Hepatocyte (in vitro differentiated cells): ENCODE results near the gene JMJD1C. TPM values are rescaled to one million over a fixed set of nuclear protein-coding genes. Genes with fewer than 3 reads are reported as not detected.

ENCODE experiments used
- DNase-seq: peaks from one replicate; pipeline ENCODE4 v3.0.0-alpha.2; 2016; ENCODE audit warnings: low spot score
- H2AFZ ChIP-seq: fragments of 200-600 bp; sonication (generic); 2 replicates; pipeline ENCODE4 v1.6.0; 2016; ENCODE audit warnings: antibody characterized with exemption, mild to moderate bottlenecking
- H3K27ac ChIP-seq: fragments of 200-600 bp; sonication (generic); 2 replicates; pipeline ENCODE4 v1.5.1; 2016; ENCODE audit warnings: mild to moderate bottlenecking
- H3K27me3 ChIP-seq: fragments of 200-600 bp; sonication (generic); 2 replicates; pipeline ENCODE4 v1.6.1; 2016
- H3K36me3 ChIP-seq: fragments of 200-600 bp; sonication (generic); replicated peaks from 2 replicates; pipeline ENCODE4 v1.5.1; 2016; ENCODE audit warnings: low read depth; ENCODE audit not compliant: insufficient read depth
- H3K4me1 ChIP-seq: fragments of 200-600 bp; sonication (generic); 2 replicates; pipeline ENCODE4 v1.5.1; 2016; ENCODE audit warnings: mild to moderate bottlenecking, moderate library complexity; ENCODE audit not compliant: insufficient read depth
- H3K4me2 ChIP-seq: fragments of 200-600 bp; sonication (generic); 2 replicates; pipeline ENCODE4 v1.6.0; 2016
- H3K4me3 ChIP-seq: fragments of 200-600 bp; sonication (generic); 2 replicates; pipeline ENCODE4 v1.5.1; 2016; ENCODE audit warnings: mild to moderate bottlenecking
- H3K79me2 ChIP-seq: fragments of 200-600 bp; sonication (generic); 2 replicates; pipeline ENCODE4 v1.6.0; 2017; ENCODE audit warnings: mild to moderate bottlenecking
- H3K9me2 ChIP-seq: fragments of 200-600 bp; sonication (generic); replicated peaks from 2 replicates; pipeline ENCODE4 v1.6.0; 2017; ENCODE audit warnings: mild to moderate bottlenecking; ENCODE audit not compliant: insufficient read depth
- H3K9me3 ChIP-seq: fragments of 200-600 bp; sonication (generic); 2 replicates; pipeline ENCODE4 v1.5.1; 2016; ENCODE audit warnings: low read depth, mild to moderate bottlenecking
- H4K20me1 ChIP-seq: fragments of 200-600 bp; sonication (generic); 2 replicates; pipeline ENCODE4 v1.6.0; 2016; ENCODE audit warnings: mild to moderate bottlenecking; ENCODE audit not compliant: insufficient read depth, poor library complexity, severe bottlenecking
- EZH2 ChIP-seq: fragments of 200-600 bp; sonication (generic); IDR thresholded peaks from 2 replicates; pipeline ENCODE4 v1.6.1; 2016; ENCODE audit warnings: antibody characterized with exemption, mild to moderate bottlenecking, borderline replicate concordance
- EZH2phosphoT487 ChIP-seq: fragments of 200-600 bp; sonication (generic); IDR thresholded peaks from one replicate; pipeline ENCODE4 v1.6.1; 2018; ENCODE audit warnings: antibody characterized with exemption, mild to moderate bottlenecking, low read depth, moderate library complexity; ENCODE audit not compliant: unreplicated experiment, severe bottlenecking
- WGBS: methylation state at CpG from one replicate; pipeline ENCODE4 v1.1.6; 2016; ENCODE audit warnings: low lambda C conversion rate; ENCODE audit errors: missing lambda C conversion rate; 5-methylcytosine and 5-hydroxymethylcytosine counted together
- polyA plus RNA-seq: library from polyadenylated mRNA; unstranded; fragments of >200 nt; fragmentation: Nextera tagmentation; extraction: Ambion mirVana; gene quantifications from 2 replicates; pipeline ENCODE4 v1.2.1, GENCODE V29; 2016
- total RNA-seq: library from RNA; depleted of rRNA; stranded (reverse); fragments of >200 nt; gene quantifications from 2 replicates; pipeline ENCODE4 v1.2.3, GENCODE V29; 2014
- TF ChIP-seq, protein P1 (sequence below): fragments of 200-600 bp; sonication (generic); IDR thresholded peaks from 2 replicates; pipeline ENCODE4 v1.5.1; 2016; ENCODE audit warnings: antibody characterized with exemption, mild to moderate bottlenecking; ENCODE audit not compliant: poor library complexity

JMJD1C gene
- total and polyA plus RNA-seq, 2 experiments from 2014 or later: 43.2 to 177 TPM

DNA sequence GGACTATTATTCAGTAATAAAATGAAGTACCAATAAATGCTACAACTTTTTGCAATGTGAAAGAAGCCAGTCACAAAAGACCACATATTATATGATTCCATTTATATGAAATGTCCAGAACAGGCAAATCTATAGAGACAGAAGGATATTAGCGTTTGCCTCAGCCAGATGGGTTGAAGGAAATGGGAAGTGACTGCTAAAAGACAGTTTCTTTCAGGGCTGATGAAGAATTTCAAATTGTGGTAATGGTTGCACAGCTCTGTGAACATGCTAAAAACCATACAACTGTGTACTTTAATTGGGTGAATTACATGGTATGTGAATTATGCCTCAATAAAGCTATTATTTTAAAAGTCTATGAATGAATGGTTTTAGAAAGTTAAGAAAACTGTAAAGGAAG lies 31.5 kb upstream of the JMJD1C start:
- no peaks in the 10 kb centered on the region for H3K9me2 ChIP-seq
- H3K4me2 ChIP-seq: no peak overlapping the region
- TF ChIP-seq, protein P1, sequence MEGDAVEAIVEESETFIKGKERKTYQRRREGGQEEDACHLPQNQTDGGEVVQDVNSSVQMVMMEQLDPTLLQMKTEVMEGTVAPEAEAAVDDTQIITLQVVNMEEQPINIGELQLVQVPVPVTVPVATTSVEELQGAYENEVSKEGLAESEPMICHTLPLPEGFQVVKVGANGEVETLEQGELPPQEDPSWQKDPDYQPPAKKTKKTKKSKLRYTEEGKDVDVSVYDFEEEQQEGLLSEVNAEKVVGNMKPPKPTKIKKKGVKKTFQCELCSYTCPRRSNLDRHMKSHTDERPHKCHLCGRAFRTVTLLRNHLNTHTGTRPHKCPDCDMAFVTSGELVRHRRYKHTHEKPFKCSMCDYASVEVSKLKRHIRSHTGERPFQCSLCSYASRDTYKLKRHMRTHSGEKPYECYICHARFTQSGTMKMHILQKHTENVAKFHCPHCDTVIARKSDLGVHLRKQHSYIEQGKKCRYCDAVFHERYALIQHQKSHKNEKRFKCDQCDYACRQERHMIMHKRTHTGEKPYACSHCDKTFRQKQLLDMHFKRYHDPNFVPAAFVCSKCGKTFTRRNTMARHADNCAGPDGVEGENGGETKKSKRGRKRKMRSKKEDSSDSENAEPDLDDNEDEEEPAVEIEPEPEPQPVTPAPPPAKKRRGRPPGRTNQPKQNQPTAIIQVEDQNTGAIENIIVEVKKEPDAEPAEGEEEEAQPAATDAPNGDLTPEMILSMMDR: no peak
- TF ChIP-seq EZH2phosphoT487: no peak
- TF ChIP-seq EZH2: no peak
- peaks cover 5% of the 10 kb centered on the region for H4K20me1 ChIP-seq
- H3K36me3 ChIP-seq: no peaks in the 10 kb centered on the region
- no peak overlapping the region for H2AFZ ChIP-seq
- no peak overlapping the region for H3K4me3 ChIP-seq
- H3K27me3 ChIP-seq: no peaks in the 10 kb centered on the region
- peaks cover 9% of the 10 kb centered on the region for H3K4me1 ChIP-seq
- 86% methylated on average over 1 of the region's 1 CpG for WGBS
- no peak for DNase-seq
- H3K79me2 ChIP-seq: peaks cover 96% of the 10 kb centered on the region
- H3K27ac ChIP-seq: no peak overlapping the region
- H3K9me3 ChIP-seq: no peaks in the 10 kb centered on the region

- Histone ChIP-seq H3K4me2 (no peak overlapping the region), H3K4me1 (peaks cover 9% of the 10 kb centered on the region), H3K27ac (no peak overlapping the region), H3K9me3 (no peaks in the 10 kb centered on the region), H2AFZ (no peak overlapping the region), H3K27me3 (no peaks in the 10 kb centered on the region), H4K20me1 (peaks cover 5% of the 10 kb centered on the region), H3K4me3 (no peak overlapping the region), H3K79me2 (peaks cover 93% of the 10 kb centered on the region), H3K9me2 (no peaks in the 10 kb centered on the region), H3K36me3 (no peaks in the 10 kb centered on the region)
- no peak for DNase-seq
- WGBS: 71% methylated on average over 1 of the region's 1 CpG
- no peak for TF ChIP-seq EZH2
- no peak for TF ChIP-seq EZH2phosphoT487
- TF ChIP-seq, protein P1: no peak
These were observed 30.8 kb upstream of the JMJD1C start for GRCh38 chr10:63496561-63496960.

- no peaks in the 10 kb centered on the region for H3K9me2 ChIP-seq
- 93% methylated on average over 2 of the region's 2 CpGs for whole genome bisulfite sequencing
These were observed 29.2 kb upstream of the JMJD1C start for GRCh38 chr10:63494951-63495350.

More at GRCh38 chr10:63494951-63495350, 29.2 kb upstream of the JMJD1C start:
- Histone ChIP-seq H3K27me3 (no peaks in the 10 kb centered on the region), H2AFZ (no peak overlapping the region), H3K36me3 (no peaks in the 10 kb centered on the region), H3K4me1 (peaks cover 9% of the 10 kb centered on the region), H3K79me2 (peaks cover 93% of the 10 kb centered on the region), H3K9me3 (no peaks in the 10 kb centered on the region), H3K4me2 (no peak overlapping the region), H3K27ac (no peak overlapping the region), H3K4me3 (no peak overlapping the region), H4K20me1 (peaks cover 11% of the 10 kb centered on the region)
- no peak for DNase-seq
- TF ChIP-seq EZH2phosphoT487 (no peak), EZH2 (no peak)
- TF ChIP-seq, protein P1: no peak
